Activated CD8-positive, alpha-beta memory T cell treated with anti-CD3 and anti-CD28 coated beads for 1 hour (primary cell): ENCODE results near the gene TMEM266.

ENCODE experiments used
- DNase-seq, 2 donors: peaks; one replicate each; pipeline ENCODE4 v3.0.0-alpha.2; 2020; ENCODE audit warnings: low read depth in 1 of 2; ENCODE audit errors: extremely low read depth in 1 of 2

The TMEM266 gene

GRCh38 chr15:76118767-76119166 is 59.0 kb downstream of the TMEM266 start:
- DNase-seq, result no peak

GRCh38 chr15:76123031-76123430 is 63.2 kb downstream of the TMEM266 start:
- DNase-seq, result no peak

GRCh38 chr15:76127169-76127568 is 67.4 kb downstream of the TMEM266 start:
- no peak for DNase-seq

- DNase-seq, result no peak
Observed at GRCh38 chr15:76127880-76128279, 68.1 kb downstream of the TMEM266 start.

GRCh38 chr15:76134537-76134936 is 74.8 kb downstream of the TMEM266 start:
- DNase-seq, result no peak

GRCh38 chr15:76135516-76135915 is 75.7 kb downstream of the TMEM266 start:
- DNase-seq, result no peak

GRCh38 chr15:76138436-76138835 is 78.7 kb downstream of the TMEM266 start:
- DNase-seq, result no peak

GRCh38 chr15:76139368-76140073 is 79.7 kb downstream of the TMEM266 start:
- peak; percentile 20 to 50 for DNase-seq

GRCh38 chr15:76140074-76140464 is 80.3 kb downstream of the TMEM266 start:
- DNase-seq, result no peak

GRCh38 chr15:76146812-76147211 is 87.0 kb downstream of the TMEM266 start:
- no peak for DNase-seq

GRCh38 chr15:76147906-76148570 is 88.3 kb downstream of the TMEM266 start:
- DNase-seq, result peak in 1 of 2 donors; percentile 45

- no peak for DNase-seq
Observed at GRCh38 chr15:76149291-76149915, 89.6 kb downstream of the TMEM266 start.

GRCh38 chr15:76150513-76150912 is 90.7 kb downstream of the TMEM266 start:
- no peak for DNase-seq

- DNase-seq, result peak; percentile 27 to 54
Observed at GRCh38 chr15:76150971-76151598, 91.3 kb downstream of the TMEM266 start.

- DNase-seq, result no peak
Observed at GRCh38 chr15:76151599-76151974, 91.8 kb downstream of the TMEM266 start.

GRCh38 chr15:76152197-76152596 is 92.4 kb downstream of the TMEM266 start:
- no peak for DNase-seq

- DNase-seq, result no peak
Observed at GRCh38 chr15:76153241-76154197, 93.7 kb downstream of the TMEM266 start.

GRCh38 chr15:76155731-76156130 is 95.9 kb downstream of the TMEM266 start:
- no peak for DNase-seq

- DNase-seq, result no peak
Observed at GRCh38 chr15:76158226-76158625, 98.4 kb downstream of the TMEM266 start.

GRCh38 chr15:76158815-76159214 is 99.0 kb downstream of the TMEM266 start:
- DNase-seq, result no peak

GRCh38 chr15:76159282-76159681 is 99.5 kb downstream of the TMEM266 start:
- no peak for DNase-seq
